Measurements from ENCODE around the gene TFDP1.
A peak's percentile ranks its signal among the peaks of the same experiment; 100 is the strongest.
"Not testable (repeated sequence)": the region's sequence is repeated elsewhere in the genome, so short reads cannot be mapped to it uniquely, and the experiment has no call there.

The TFDP1 gene

GRCh38 chr13:113551081-113552000 lies 33.2 kb upstream of the TFDP1 start:
- no peak for DNase-seq

- no peak for DNase-seq
Observed at GRCh38 chr13:113552079-113552478, 32.5 kb upstream of the TFDP1 start.

GRCh38 chr13:113552786-113553434 lies 31.6 kb upstream of the TFDP1 start:
- DNase-seq: no peak

- DNase-seq: no peak
Observed at GRCh38 chr13:113553511-113554332, 30.8 kb upstream of the TFDP1 start.

GRCh38 chr13:113554333-113554700 lies 30.2 kb upstream of the TFDP1 start:
- DNase-seq: no peak

- DNase-seq: no peak
Observed at GRCh38 chr13:113555141-113555540, 29.4 kb upstream of the TFDP1 start.

GRCh38 chr13:113557013-113557412 lies 27.5 kb upstream of the TFDP1 start:
- DNase-seq: no peak

- no peak for DNase-seq
Observed at GRCh38 chr13:113558461-113558860, 26.1 kb upstream of the TFDP1 start.

- no peak for DNase-seq
Observed at GRCh38 chr13:113559061-113559460, 25.5 kb upstream of the TFDP1 start.

GRCh38 chr13:113559901-113560644 lies 24.5 kb upstream of the TFDP1 start:
- no peak for DNase-seq

- no peak for DNase-seq
Observed at GRCh38 chr13:113560645-113561416, 23.7 kb upstream of the TFDP1 start.

- no peak for DNase-seq
Observed at GRCh38 chr13:113561417-113562084, 23.0 kb upstream of the TFDP1 start.

GRCh38 chr13:113562085-113562749 lies 22.3 kb upstream of the TFDP1 start:
- peak; percentile 77 for DNase-seq

- no peak for DNase-seq
Observed at GRCh38 chr13:113562844-113563243, 21.7 kb upstream of the TFDP1 start.

- DNase-seq: not testable (repeated sequence)
Observed at GRCh38 chr13:113563511-113563910, 21.0 kb upstream of the TFDP1 start.

GRCh38 chr13:113564331-113565023 lies 20.1 kb upstream of the TFDP1 start:
- DNase-seq: no peak

GRCh38 chr13:113565526-113566226 lies 18.9 kb upstream of the TFDP1 start:
- DNase-seq: no peak

GRCh38 chr13:113566227-113566561 lies 18.4 kb upstream of the TFDP1 start:
- no peak for DNase-seq

GRCh38 chr13:113567681-113568080 lies 16.9 kb upstream of the TFDP1 start:
- DNase-seq: no peak

- no peak for DNase-seq
Observed at GRCh38 chr13:113573065-113573464, 11.5 kb upstream of the TFDP1 start.

All from fibroblast of skin of right quadriceps (primary cell).